ENCODE data around the gene ZBTB18.

ZBTB18 gene

GRCh38 chr1:244092293-244092963, 41.3 kb downstream of the ZBTB18 start:
- no peak for DNase-seq

DNA sequence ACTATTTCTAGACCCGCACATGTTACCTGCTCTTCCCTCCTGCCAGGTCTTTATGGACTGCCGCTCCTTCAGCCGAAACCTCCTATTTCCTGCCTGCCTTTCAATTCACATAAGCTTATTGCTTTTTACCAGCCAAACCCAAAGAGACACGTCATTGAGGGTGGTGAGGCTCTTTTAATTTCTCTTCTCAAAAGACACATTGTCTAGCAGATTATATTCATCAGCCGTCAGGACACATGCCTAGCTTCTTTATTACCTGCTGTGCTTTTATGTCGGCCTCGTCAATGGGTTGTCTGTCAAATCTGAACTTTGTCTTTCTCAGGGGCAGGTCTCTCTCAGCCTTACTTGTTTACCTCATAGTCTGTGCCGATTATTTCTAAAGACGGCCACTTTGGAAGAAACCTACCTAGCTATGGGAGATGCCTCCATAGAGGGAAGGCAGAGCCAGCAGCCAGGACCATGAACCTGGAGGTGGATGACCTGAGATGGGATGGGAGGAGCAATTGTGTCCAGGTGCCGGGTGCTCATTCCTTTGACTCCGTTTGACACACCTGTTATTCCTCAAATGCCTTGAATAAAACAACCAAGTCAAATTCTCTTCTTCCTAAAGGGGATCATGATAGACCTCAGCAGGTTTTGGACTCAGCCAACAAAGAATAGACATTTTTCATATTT, 42.0 kb downstream of the ZBTB18 start:
- DNase-seq = no peak

- DNase-seq = no peak
These were observed 43.9 kb downstream of the ZBTB18 start for GRCh38 chr1:244094880-244095528.

DNA sequence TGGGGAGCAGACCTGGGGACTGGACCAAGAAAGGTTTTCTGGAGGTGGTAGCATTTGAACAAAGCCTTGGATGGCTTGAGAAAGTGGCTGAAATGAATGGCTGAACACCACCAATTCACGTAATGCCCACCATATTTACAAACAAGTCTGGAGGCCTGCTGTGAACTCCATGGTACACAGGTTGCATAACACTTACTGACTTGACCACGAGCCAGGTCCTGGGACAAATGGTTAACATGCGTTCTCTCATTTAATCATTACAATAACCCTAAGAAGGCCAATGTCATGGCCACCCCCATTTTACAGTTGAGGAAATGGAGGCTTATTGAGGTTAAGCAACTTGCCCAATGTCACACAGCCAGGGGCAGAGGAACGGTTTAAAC, 44.4 kb downstream of the ZBTB18 start:
- DNase-seq = no peak

- DNase-seq = no peak
These were observed 45.1 kb downstream of the ZBTB18 start for GRCh38 chr1:244096066-244096610.

DNA sequence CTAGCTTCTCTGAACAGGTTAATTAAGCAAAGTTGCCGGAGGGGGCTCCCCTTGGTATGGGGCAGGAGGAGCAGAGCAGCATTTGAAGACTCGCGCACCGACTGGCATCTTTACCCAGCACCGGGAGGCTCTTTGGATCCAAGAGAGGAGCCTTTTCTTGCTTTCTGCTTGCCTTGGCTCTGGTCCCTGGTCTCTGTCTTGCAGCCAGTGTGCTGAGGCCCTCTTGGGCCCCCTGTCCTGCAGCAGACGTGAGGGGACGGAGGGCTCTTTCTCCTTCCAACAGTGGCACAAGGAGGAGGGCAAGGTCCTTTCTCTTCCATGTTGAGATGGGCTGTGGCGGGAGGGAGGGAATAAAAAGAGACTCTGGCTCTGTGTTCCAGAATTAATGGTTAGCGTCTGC, 45.6 kb downstream of the ZBTB18 start:
- no peak for DNase-seq

DNA sequence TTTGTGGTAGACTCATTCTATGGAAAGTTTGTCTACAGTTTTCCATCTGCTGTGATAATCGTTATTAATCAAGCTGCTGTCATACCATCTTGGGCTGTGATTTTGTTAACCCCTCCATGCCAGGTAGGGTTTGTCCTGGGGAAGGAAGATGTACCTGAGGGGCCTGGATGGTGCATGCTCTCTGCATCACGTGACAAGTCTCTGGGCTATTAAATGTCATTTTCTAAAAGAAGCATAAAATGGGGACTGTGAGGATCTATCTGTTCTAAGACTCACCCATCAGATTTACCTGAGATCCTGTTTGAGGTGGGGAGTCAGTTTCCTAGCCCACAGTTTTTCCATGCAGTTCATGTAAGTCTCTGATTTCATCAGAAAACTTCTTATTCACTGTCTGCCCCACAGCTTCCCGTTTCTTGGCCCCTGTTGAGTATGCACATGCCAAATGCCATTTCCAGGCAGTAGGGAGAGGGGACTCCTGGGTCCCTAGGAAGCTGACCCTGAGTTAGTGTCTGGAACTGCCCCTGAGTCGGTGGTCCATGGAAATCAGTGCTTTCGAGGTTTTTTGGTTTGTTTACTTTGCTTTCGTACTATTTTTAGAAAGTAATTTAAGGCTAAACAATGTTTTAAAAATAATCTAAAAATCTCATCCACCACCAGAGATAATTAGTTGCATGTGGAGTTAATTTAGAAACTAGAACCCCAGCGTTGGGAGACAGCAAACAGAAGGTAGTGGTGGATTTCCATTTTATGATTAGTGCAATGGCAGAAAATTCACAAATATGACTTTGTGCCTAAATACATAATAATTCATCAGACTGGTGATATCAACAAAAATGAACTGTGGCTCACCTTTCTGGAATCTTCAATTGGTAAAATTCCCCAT, 46.7 kb downstream of the ZBTB18 start:
- no peak for DNase-seq

DNA sequence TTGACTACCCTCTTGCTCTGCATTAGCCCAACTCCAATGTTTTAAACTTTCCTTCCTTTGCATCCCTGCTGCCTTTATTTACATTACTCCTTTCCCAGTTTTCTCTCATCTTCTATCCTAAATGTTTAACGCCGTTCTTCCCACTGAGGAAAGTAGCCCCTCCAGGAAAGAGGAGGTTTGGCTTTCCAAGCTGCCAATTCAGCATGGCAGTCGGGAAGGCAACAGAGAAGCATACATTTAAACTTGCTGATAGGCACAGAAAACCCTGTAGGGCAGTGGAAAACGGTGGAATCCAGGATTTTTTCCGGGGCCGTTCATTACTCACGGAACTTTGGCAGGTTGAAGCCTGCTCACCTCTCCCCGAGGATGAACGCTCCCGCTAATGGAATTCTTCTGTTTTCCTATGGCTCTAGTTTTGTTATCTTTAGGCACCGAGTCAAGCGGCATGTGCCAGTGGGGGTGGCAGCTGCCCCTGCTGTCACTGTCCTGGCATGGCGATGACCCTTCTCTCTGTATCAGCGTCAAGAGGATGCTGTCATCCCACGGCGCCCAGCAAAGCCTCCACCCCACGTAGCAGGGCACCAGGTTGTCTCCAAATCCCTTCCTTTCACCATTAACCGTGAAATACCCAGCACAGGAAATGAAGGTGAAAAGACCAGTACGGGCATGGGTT, 48.3 kb downstream of the ZBTB18 start:
- DNase-seq = no peak

DNA sequence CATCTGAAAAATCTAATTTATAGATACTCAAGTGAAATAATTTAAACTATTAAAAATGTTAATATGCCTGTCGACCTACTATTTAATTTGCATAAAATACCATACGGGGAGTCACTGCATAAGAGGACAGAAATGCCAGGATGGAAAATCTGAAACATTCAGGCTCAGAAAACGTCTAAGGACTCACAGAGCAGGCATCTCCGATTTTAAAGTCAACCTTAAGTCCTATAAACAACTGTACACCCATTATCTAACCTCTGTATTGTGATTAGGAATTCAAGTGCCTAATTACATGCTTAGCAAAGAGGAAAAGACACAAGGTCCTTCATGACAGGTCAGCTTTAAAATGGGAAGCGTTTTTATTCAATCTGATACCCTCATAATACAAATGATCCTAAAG, 49.2 kb downstream of the ZBTB18 start:
- DNase-seq = no peak

DNA sequence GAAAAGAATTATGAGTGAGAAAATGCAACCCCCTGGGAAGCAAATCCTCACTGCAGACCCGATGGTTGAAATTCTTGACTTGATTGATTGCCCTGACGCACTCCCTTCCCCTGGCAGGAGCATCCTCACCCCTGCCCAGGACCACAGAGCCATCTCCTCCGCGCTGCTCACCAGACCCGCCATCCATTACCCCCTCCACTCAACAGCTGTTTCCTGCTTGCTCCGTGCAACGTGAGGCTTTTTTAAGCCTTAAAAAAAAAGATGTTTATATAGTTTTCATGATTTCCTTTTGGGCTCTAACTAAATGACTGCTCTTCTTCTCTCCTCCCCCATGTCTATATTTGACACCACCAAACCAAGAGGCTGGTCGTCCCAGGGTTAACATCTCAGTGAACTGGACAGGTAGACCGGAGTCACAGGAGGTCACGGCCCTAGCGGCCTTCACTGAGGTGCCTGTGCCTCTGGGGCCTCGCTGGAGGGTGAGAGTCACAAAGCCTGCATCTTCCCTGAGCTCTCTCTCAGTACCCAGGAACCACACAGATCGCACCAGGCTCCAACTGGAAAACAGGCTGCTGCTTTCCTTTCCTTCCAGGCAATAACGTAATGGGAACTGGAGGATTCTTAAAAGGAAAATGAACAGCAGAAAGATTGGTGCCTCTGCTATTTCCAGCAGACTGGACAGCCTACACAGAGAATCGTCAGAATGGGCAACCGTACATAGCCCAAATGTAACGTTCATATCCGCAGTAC, 49.8 kb downstream of the ZBTB18 start:
- no peak for DNase-seq

GRCh38 chr1:244102046-244102445, 51.0 kb downstream of the ZBTB18 start:
- DNase-seq = no peak

GRCh38 chr1:244102468-244102867, 51.4 kb downstream of the ZBTB18 start:
- DNase-seq = no peak

- DNase-seq = peak; percentile 5 to 21 (median 9)
These were observed 53.4 kb downstream of the ZBTB18 start for GRCh38 chr1:244104309-244105060.

- no peak for DNase-seq
These were observed 55.1 kb downstream of the ZBTB18 start for GRCh38 chr1:244106176-244106575.
